OCI-M1 (cell line): ENCODE measurements around the gene SFMBT1.
A peak's percentile ranks its signal among the peaks of the same experiment; 100 is the strongest.

Source experiments
- DNase-seq: peaks from one replicate; lab custom pipeline; 2025; lab: John Stamatoyannopoulos, UW

The SFMBT1 gene

DNA sequence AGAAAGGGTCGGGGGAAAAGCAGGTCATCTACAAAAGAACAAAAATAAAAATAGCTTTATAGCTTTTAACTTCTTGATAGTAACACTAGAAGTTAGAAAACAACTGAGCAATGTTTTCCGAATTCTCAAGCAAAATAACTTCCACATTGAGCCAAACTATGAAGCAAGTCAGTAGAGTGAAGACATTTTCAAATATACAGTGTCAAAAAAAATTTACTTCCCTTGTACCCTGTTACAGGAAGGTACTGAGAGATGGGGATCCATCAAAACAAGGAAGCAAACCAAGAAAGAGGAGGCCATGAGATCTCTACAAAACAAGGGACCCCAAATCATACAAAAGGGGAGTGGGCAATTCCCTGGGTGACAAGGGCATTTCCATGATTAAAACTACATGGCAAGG, 121.9 kb downstream of the SFMBT1 start:
- no peak for DNase-seq

DNA sequence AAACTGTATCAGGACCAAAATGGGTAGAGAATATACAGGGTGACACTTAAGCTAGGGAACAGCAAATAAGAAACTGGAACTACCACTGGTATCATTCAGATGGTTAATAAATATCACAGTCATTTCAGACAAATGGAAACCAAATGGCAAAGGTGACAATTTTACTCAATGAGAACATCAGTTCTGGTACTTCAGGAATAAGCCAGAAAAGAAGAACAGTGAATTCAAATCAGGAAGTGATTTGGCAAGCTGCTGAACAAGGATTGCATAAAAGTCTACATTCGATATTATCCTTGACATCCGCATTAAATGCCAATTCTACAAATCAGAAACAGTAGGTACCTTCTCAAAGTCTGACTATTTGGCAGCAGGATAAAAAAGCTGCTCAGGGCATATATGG, 125.0 kb downstream of the SFMBT1 start:
- no peak for DNase-seq

DNA sequence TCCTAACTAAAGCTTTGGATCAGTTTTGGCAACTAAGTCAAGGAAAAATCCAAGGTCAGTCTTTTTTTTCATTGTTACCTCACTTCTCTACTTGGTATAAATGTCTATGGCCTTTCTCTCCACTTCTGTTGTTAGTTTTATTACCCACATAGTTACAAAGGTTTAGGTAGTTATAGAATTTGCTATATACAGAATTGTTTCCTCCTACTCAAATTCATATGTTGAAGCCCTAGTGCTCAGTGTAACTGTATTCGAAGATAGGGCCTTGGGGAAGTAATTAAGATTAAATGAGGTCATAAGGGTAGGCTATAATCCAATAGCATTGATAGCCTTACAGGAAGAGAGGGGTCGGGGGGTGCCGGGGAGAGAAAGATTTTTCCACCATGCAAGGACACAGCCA, 128.8 kb downstream of the SFMBT1 start:
- DNase-seq = peak; percentile 38

DNA sequence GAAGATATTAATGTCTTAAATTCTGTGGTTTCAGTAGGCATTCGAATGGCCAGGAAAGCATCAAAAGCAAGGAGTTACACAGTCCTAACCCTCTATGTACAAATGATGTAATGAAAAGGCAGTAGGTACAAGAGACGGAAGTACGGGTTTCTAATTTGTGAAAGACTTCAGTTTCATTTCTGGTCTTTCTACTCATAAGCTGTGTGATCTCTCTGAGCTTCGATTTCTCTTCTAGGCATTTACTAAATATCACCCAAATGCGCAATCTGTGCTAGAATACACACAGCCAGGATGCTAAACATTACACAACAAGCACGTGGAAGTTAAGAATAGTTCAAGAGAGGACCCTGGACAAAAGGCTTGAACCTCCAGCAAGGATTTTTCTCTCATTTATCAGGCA, 130.6 kb downstream of the SFMBT1 start:
- DNase-seq = no peak

DNA sequence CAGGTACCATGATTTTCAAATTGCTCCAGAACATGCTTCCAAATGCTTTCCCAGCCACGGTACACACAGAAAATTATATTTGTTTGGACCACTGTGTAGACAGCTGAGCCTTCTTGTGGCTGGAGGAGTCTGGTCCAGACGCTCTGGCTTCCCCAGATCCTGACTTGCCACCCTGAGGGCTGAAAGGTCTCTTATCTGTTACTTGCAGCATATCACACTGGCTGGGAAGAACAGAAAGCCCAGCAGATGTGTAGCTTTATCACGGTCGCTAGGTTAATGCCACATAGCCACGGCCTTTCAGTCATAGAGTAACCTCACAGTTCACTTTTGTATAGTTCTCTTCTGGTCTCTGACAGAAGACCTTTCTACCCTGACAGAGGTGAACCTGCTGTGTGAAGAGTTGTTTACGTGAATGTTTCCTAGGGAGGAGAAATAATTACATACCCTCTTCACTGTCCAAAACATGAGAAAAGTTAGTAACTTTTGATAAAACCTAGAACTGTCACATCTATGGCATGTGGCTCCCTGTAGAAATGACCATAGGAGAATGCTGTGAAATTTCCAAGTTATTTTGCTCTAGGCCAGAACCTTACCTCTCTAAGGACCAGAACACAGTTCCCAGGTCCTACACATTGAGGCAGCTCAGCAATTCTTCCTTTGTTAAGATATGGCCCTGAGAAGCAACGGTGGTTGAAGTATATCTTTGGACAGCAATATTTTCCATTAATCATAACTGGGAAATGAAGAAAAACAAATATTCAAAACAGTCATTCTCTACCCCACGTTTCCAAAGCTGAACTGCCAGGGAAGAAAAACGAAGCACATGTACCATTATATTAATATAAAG, 132.8 kb downstream of the SFMBT1 start:
- DNase-seq = peak; percentile 97

DNA sequence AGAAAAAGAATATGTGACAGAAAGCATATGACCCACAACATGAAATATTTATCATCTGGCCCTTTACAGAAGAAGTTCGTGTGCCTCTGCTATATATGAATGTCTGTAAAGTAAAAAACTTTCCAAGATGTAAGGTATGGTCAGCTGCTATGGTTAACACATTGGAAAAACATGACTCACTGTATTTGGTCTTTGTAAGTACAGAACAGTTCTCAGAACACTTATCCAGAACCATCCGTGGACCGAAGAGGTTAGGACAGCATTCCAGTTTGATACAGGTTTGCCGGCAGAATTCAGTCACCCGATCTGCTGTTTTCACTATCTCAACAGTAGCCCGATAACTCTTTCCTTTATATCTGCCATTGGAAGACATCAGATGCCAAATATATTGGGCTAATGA, 135.1 kb downstream of the SFMBT1 start:
- no peak for DNase-seq

DNA sequence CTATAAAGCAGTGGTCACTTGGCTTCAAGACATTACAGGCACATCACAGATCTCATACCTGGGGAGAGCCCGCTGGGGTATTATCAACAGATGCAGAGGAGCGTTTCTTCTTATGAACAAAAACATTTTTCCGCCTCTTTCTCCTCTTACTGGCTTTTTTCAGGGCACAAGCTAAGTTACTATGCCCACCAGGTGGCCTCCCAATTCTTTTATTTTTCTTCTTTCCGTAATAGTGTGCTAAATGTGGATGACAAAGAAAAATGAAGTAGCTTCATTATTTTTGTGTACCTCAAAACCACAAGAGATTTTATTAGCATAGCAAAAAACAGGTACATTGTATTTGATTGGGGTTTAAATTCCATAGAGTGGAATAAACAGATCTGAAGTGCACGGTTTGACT, 138.4 kb downstream of the SFMBT1 start:
- DNase-seq = peak; percentile 34

DNA sequence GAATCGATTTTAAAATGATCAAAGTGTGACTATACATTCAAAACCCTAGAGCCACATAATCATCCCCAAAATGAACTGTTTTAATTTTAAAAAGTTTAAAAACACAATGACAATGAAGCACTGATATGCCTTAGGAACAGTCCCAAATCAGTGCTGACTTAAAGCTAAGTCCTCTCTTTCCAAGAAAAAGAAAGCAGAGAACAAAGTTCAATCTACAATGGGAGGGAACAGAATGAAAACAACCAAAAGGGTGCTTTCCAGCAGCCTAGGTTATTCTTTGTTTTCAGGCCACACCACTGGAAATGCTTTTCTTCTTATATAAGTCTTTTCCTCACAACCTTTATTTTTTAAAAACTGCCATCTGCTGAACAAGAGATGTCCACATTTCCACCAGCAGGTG, 141.3 kb downstream of the SFMBT1 start:
- no peak for DNase-seq

DNA sequence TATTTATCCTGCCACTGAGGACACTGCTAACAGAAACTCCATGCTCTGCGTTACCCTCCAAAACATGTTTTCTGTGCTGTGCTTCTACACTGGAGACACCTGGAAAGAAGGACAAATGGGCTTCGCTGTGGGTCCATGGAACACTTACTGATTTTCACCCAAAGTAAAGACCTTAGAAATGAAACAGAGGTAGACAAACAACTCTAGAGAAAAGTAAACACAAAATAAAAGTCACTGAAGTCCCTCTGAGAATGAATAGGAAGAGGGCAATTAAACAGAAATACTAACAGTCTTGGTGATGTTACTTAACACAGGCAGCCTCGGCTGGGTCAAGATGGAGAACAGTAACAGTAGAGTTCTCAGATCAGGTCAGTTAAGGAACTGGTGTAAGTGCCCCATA, 141.9 kb downstream of the SFMBT1 start:
- no peak for DNase-seq

DNA sequence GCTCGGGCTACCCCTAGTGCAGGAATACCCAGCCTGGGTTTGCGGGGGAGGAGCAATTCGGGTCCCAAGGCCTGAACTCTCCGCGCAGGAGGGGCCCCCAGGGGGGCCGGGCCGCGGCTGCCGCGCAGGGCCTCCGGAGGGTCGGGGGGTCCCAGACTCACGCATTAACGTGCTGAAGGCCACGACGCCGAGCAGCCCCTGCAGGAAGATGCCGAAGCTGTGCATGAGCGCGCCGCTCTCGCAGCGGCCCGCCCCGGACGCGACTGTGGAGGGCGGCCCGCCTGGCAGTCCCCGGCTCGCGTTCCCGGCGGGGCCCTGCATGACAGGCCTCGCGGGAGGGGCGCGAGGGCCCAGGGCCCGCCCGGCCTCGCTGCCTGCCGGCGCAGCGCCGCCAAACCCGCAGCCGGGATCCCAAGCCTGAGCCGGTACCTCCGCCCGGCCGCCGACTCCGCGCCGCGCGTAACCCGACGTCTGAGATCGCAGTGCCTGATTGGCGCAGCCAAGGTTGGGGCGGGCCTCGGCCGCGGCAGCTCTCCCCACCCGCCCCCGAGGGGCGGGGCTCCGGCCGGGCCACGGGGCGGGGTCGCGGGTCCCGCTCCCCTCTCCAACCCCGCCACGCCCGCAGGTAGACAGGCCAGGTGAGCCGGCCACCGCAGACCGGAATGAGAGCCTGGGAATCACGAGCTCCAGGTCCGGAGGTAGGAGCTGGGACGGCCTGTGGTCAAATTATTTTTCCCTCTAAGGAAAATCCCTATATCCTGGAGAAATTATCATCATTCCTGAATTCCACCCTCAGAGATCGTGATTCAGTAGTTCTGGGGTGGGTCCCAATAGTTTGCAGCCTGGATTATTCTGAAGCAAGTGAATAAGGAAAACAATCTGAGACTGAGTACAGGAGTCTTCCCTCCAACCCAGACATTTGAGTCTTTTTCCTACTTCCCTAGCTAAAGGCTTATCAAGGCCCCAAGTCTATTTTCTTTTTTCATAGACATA, 148.4 kb downstream of the SFMBT1 start, which contains the start of gene STIMATE:
STIMATE (minus strand) TSS at position 419 of the 993 bp plus-strand sequence; CDS start at position 321, 98 bp downstream.
- peak; percentile 89 for DNase-seq

DNA sequence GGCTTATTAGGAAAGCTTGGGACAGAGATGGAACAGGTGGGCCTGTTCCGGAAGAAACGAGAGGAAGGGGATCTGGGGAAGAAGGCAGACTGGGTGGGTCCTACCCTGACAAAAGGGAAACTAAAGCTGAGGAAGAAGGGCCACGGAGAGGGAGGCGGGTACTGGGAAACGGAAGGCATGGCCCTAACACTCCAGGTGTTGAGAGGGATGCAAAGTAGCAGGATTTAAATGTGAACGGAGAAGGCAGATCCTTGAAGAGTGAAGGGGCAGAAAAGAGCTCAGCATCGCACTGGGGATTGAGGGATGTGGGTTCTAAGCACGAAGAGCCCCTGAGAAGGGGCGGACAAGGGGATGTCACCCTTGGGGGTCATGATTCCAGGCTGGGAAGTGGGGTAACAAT, 149.3 kb downstream of the SFMBT1 start:
- no peak for DNase-seq

DNA sequence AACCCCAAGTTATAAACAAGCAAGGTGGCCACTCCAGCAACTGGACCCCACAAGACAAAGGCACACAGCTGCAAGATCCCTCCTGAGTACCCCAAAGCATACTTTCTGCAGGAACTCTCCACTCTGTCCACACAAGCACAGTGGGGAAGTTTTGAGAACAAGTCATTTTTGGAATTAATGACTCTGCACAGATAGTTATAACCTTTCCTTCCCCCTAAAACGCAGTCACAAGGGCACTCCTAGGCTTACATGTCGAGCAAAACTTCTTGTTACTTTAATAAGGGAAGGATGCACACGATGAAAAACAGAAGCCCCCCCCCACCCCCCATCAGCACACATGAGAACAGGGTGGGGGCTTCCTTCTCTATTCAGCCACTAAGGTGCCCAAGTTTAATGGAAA, 149.7 kb downstream of the SFMBT1 start:
- DNase-seq = no peak

DNA sequence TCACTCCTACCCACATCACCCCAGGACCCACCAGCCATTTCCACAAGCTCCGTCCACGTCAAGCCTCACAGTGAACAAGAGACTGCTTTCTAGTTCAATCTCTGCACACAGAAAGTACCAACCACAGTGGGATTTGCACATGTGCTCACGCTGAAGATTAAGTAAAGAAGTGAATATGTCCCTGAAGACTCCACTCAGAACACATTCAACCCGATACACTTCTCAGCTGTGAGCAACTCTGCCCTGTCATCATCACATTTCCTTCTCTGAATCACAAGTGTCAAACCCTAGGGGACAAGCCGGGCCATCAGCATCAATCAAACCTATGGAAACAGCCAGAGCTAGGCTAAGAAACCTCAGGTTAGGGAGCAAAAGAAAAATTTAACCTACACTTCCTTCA, 150.5 kb downstream of the SFMBT1 start:
- DNase-seq = no peak

DNA sequence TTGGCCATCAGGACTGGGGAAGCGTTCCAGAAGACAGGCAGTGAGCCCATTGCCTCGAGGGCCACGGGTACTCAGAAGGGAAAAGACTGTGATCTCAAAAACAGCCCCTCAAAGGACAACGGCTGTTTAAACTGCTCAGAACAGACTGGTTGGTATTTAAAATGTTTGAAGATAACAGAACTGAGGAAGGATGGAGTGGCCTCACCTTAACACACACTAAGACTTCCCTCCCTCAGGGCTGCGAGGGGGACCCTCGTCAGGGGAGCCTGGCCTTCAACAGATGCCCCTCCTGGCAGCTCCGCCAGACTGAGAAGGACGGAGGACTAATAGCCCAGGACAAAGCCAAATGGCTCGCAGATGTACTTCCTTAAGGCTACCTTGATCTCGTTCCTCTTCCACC, 151.1 kb downstream of the SFMBT1 start:
- DNase-seq = no peak

DNA sequence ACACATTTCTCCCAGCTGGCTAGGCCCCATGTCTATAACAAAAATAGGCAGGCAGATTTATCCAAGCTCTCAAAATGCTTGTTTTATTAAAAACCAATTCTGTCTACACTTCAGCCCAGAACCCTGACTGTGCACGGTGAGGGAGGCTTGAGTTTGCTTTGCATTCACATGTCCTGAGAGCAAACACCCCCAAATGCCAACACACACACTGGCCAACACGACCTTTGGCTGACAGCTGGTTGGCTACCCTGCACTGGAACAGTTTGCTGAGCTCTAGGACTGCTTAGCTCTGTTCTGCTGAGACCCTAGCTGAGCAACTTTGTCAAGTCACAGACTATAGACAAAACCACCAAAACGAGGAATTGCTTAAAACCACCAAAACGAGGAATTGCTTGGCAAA, 152.2 kb downstream of the SFMBT1 start:
- DNase-seq = peak; percentile 25

DNA sequence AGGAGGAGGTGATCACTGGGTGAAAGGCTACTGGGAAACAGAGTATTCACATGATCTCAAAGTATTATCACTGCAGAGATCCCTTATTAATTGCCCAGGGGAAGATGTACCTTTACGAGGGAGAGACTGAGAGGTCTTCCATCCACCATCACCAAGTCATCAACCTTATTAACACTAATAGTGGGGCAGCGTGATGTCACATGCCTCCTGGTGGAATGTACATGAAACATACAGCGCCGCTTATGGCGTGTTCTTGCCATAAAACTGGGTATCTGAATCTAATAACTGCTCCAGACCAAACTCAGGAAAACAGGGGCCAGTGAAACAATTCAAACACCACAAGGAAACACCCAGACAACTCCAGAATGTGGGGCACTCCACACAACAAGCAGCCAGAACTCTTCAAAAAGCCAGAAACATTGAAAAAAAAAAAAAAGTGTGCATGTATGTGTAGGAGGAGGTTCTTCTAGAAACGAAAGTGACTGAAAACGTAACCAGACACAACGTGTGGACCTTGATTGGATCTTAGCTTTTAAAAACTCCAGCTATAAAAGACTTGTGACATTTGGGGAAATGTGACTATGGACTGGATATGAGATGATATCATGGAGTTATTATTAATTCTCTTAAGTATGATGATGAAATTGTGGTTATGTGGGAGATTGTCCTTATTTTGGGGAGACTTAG, 153.1 kb downstream of the SFMBT1 start:
- peak; percentile 83 for DNase-seq

DNA sequence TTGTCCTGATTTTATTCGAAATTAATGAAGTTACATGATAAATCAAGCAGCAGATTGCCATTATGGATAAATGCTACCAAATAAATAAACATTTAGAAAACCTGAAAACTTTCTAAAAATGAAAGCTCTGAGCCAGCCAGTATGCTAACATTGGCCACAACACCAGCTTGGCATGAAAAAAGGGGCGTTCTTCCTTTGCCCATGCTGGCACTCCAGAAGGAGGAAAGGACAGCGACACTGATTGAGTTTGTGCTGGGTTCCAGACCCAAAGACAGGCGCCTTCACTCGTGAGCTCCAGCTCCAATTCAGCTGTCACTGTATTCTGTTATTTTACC, 153.6 kb downstream of the SFMBT1 start:
- DNase-seq = no peak

DNA sequence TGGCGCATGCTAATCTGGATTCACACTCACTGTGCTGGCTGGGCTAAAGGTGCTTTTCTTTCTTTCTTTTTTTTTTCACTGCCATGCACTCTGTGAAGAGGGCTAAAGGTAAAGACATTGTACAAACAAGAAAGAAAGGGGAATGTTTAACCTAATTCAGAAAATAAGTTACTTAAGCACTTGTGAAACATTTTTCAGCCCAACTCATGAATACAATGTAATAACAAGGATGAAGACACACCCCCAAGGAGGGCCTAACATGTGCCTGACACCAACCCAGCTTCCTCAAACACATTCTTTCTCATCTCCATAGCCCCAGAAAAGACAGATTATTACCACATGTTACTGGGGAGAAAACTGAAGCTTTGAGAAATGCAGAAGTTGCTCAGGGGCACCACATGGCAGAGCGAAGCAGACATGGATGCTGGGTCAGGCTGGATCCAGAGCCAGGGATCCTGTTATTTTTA, 154.2 kb downstream of the SFMBT1 start:
- peak; percentile 83 for DNase-seq

DNA sequence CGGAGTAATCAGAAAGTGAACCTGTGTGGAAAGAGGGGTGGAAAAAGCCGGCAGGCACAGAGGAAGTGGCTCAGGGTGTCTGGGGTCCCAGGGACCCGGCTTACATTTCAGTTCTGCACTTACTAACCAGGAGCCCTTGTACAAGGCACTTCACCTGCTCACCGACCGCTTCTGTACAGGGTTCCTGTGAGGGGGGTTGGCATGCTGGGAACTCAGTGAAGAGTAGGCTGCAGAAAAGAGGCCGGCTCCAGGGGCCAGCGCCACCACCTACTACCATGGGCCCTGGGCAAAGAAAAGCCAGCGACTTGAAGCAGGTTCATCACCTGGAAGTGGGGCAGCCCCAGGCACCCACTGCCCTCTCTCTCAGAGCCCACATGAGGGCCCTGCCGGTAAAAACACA, 154.7 kb downstream of the SFMBT1 start:
- DNase-seq = no peak

DNA sequence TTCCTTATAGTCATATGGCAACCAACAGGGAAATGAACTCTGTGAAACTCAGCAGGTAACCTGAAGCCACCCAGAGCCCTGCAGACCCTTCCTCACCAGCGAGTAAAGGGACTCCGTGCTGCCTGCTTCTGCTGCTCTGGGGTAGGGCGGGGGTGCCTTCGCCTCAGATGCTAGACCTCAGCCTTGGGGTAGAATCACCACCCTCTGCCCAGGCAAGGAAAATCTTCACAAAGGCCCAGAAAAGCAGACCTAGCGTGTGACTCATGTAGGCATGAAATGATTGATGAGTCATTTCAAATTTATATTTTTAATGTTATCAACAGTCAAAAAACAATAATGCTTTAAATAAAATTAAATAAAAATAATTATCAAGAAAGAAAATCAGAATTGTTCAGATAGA, 155.1 kb downstream of the SFMBT1 start:
- DNase-seq = no peak

DNA sequence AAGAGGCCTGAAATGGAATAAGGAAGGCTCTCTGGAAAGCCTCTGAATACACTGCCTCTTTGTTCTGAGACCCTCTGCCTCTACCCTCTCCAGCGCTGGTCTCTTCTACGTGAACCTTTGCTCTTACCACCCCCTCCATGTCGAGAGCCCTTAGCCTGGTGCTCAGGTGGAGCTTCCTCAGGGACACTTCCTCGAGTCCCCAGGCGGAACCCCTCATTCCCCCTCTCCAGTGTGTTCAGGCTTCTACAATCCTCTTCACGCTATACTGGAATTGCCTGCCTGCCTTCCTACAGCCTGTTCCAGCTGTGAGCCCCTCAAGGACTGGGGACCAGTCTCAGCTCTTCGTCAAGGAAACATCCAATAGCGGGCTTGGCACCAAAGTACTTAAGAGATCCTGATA, 156.0 kb downstream of the SFMBT1 start:
- no peak for DNase-seq

DNA sequence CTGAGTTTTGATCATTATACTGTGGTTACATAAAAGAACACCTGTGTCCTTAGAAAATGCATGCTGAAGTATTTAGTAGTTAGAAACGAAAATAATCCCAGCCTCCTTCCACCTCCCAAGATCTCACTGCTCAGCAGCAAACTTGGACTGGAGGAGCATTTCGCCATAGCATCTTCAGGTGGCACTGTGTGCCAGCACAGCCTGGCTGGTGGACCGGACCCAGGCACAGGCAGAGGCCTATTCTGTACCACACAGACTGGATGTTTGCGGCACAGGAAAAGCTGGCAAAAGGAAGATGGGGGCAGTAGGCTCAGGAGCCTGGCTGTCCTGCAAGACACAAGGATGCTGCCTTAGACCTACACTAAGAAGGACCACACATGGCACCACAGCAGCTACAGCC, 158.7 kb downstream of the SFMBT1 start:
- no peak for DNase-seq
